Measurements from ENCODE around the gene GPR132.
"Not testable (repeated sequence)": the region's sequence is repeated elsewhere in the genome, so short reads cannot be mapped to it uniquely, and the experiment has no call there.

The GPR132 gene

DNA sequence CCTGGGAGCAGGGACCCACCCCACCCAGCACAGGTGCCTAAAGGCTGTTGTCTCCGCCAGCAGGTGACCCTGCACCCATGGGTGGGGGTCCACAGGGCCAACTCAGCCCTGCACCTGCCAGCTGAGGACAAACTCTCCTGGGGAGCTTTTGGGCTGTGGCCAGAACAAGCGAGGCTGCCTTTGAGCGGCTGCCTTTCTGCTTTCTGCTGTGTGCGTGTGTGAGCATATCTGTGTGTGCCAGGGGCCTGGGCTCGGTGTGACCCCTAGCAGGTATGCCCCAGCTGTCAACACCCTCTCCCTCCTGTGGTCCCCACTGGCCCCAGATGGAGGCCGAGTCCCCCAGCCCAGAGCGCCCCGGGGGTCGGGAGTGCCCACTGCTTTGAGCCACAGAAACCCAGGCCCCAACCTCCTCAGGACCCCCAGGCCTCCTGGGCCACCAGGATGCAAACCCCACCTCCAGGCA lies 25.9 kb upstream of the GPR132 start:
- no peak for DNase-seq

DNA sequence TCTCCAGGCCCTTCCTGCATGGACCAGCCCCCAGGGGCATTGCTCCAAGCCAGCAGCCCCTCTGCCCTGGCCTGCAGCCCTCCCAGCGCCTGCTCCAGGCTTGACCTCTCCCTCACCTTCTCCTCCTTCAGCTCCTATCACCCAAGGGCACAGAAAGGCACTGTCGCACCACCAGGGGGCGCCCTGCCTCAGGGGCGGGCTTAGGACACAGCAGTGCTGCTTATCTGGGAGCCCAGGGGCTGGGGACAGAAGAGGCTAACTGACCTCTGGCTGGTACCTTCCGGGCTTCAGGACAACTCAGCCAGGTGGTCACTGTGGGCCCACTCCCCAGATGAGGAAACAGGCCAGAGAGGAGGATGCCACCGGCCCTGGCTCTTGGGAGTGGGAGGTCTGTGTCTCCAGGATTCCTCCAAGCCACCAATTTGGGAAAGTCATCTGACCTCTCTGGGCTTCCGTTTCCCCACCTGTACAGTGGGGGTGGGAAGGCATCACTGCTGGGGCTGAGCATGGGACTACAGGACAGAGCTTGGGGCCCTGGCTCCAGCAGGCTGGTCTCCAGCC lies 25.3 kb upstream of the GPR132 start:
- DNase-seq, result peak; percentile 89

DNA sequence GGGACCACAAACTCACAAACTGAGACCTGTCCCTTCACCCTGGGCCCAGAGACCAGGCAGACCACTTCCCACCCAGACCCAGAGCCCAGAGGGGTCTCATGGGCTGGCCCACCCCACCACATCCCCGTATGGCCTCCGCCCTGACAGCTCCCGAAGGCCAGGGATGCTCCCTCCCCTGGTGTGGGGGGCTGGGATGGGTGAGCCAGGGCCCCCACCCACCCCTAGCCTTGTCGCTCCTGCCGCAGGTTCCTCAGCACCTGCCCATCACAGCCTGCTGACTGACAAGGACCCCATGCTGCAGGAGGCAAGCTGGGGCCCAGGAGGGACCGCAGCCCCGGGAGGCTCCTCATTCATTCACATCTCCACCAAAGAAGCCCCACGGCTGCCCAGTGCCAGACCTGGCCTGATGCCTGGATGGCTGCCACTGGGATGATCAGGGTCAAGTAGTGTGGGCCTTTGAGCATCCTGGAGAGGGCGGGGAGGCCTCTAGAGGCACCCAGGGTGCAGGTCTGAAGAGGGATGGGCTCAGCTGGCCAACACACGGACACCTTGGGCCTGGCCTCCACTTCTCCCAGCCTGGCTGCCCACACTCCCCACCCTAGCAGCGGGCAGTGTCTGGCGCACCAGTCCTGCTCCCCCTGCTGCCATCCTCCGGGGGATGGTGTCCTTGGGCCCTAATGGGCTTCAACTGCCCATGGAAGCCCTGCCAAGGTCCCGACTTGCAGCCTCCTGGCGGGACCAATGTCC lies 24.7 kb upstream of the GPR132 start:
- DNase-seq, result no peak

DNA sequence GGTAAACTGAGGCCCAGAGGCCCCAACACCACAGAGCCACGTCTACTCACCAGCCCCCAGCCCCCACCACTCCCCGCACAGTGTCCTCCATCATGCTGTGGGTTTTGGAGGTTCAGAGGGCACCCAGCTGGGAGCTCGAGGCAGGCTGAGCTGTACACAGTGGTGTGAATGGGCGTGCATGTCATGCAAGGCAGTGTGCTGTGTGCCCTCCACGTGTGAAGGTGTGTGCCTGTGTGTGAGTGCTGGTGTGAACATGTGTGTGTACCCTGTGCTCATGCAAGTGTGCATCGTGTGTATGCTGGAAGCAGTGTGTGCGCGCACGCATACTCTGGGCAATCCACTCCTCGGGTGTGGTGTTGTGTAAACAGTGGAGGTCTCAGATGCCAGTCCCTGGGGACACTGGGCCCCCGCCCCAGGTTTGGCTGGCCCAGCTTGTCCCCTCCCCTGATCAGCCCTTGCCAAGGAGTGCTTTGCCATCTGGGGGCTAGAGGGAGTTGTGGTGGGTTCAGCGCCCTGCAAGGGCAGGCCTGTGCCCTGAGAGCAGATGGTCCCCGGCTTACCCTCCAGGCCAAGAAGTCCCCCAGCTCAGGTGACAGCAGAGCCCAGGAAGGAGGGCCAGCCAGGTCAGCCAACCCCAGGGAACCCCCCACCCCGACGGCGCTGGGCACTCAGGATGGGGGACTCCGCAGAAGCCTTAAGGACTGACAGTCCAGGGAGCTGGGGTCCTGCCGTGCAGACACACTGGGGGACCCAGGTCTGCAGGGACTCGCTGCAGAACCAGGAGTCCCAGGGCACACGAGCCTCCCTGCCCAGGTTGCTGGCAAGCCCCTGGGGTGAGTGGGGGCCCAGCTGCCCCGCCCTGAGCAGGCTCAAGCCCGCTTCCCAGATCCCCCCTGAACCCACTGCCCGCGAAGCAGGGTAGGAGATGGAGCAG lies 23.8 kb upstream of the GPR132 start:
- no peak for DNase-seq

DNA sequence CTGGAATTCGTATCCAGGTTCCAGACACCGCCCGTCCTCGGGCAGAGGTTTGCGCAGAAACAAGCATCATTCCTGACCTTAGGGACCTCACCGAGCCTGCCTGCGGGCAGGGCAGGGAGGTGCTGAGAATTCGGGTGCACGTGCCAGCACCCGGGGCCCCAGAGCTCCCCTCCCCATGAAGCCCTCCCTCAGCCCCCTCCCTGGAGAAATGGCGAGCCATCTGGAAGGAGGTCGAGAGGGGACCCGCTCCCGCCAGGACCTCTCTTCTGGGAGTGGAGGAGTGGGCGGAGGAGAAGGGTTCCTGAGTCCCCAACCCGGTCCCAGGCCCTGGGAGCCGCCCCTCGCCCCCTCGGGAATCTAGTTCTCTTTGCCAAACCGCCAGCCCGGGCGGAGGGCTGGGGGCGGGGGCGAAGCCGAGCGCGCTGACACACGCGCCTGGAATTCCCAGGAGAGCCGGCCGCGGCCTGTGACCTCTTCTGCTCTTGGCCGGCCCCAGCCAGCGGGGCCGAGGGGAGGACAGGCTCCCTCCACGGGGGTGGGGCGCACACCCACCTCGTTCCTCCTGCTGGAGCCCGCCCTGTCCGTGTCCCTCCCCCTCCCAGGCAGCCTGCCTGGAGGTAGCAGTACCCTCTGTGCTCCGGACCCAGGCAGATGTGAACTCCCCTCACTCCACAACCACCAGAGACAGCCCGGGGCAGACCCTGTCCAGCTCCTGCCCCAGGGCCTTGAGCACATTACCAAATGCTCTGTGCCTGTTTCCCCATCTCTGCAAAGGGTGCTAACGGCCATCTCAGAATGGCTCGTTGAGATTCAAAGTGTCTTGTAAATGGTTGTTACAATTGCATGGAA lies 23.0 kb upstream of the GPR132 start:
- no peak for DNase-seq

DNA sequence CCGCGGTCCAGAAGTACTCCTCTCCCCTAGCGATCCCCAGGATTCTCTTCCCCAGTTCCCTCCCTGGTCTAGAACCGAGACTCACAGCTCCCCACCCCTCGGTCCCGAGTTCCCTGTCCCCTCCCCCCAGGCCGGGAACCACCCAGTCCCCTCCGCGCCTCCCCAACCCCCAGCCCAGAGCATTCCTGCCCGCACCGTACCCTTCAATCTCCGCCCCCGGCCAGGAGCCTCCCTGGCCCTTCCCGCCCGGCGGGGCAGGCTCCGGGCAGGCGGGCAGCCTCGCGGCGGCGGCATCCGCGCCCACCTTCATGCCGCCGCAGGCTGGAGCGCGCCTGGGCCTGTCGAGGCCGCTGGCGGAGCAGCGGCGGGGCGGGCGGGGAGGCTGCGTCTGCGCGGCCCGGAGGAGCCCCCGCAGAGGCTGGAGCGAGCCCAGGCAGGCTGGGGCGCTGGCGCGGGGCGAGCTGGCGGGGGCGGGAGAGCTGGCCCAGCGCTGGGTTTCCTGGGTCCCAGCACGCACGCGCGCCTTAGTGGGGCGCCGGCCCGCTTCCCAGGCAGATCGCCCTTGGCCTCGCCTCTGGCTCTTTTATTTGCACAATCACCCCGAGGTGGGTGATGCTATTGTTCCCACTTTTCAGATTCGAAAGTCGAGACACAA lies 22.2 kb upstream of the GPR132 start:
- DNase-seq, result no peak

DNA sequence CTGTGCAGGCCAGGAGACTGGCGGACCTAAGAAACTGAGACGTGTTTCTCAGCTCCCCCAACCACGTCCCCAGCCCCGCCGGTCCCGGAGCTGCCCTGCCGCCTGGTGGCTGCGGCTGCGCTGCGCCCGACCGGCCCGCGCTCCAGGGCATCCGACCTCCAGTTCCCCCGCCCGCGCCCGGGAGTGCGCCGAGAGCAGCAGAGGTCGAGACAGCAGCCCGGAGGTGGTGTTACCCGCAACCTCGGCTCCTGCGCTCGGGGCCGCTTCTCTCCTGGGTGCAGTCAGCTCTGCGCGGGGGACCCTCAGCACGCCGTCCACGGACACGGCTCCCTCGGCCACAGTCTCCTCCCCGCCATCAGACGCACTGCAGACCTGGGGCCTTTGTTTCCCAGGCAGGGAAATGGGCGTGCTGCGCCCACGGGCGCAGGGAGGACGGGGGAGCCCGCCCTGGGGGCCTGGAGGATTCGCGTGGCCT lies 21.6 kb upstream of the GPR132 start:
- peak; percentile 87 for DNase-seq

DNA sequence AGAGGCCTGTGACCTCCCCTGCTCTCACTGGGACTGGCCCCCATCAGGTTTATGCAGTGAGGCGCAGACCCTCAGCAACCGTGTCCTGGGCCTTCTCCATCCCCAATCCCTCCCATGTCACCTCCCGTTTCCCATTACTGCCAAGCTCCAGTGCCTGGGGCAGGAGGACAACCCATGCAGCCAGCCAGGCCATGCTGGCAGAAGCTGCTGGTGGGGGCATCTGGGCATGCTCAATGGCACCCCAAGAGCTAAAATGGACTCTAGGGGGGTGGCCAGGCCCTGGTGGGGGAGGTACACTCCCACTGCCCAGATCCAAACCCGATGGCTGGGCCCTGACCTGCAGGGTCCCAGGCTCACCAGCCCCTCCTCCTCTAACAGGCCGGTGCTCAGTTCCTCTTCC lies 20.5 kb upstream of the GPR132 start:
- DNase-seq, result no peak

DNA sequence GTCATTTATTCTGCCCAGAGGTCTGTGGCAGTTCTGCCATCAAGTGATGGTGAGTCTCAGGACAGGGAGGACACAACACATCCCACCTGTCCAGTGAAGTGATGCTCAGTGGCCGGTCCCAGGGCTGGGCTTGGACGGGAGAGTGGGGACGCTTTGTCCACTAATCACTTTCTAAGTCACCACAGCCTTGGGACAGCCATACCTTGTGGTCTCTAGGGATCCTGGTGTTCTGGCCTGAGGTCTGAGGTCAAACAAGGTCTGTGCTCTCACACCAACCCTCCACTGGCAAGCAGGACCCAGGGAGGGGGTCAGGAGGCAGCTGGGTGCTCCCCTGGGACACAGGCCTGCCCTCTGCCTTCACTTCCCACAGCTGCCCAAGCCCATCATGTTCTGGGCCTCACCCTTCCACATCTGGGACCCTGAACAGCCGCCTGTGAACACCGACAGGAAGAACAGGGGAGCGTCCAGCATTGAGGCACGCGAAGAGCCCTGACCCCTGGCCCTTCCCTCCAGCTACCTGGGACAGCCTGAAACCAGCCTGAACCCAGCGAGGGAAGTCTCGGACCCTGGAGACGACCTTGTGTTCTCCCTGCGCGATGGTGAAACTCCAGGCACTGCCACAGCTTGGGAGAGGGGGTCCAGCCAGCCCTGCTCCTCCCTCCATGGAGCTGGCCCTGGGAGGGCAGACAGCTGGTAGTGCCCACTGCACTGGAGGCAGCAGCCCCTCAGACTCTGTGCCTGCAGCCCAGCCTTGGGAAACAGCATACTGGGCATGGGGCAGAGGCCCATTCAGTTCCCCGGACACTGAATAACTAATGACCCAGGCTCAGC lies 19.7 kb upstream of the GPR132 start:
- DNase-seq, result no peak

DNA sequence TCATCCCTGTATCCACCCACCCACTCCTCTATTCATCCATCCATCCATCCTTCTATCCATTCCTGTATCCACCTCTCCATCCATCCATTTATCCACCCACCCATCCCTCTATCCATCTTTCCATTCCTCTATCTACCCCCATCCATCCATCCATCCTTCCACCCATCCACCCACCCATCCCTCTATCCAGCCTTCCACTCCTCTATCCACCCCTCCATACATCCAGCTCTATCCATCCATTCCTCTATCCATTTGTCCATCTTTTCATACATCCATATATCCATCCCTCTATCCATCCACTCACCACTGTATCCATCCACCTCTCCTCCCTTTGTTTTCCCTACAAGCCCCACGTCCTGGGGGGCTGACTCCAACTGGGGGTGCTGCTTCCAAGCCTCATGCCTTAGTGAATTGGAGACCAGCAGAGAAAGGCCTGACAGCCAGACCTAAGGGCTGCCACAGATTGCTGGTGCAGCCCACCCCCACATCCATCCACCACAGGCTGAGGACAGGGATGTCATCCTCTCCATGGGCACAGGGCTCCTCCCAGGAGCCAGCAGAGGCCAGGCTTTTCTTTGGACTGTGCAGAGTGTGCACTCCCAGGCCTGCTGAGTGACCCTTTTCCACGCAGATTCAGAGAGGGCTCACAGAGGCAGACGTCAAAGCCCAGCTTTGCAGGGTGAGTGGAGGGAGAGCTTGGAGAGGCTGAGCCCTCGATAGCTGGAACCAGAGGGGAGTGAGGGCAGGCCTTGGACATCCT lies 18.9 kb upstream of the GPR132 start:
- no peak for DNase-seq

DNA sequence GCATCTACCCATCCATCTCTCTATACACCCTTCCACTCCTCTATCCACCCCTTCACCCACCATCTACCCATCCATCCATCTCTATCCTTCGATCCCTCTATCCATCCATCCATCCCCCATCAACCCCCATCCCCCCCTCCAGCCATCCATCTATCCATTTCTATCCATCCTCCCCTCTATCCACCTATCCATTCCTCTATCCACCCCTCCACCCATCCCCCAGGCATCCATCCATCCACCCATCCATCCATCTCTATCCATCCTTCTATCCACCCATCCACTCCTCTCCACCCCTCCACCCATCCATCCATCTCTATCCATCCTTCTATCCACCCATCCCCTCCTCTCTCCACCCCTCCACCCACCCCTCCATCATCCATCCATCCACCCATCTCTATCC lies 17.5 kb upstream of the GPR132 start:
- no peak for DNase-seq

DNA sequence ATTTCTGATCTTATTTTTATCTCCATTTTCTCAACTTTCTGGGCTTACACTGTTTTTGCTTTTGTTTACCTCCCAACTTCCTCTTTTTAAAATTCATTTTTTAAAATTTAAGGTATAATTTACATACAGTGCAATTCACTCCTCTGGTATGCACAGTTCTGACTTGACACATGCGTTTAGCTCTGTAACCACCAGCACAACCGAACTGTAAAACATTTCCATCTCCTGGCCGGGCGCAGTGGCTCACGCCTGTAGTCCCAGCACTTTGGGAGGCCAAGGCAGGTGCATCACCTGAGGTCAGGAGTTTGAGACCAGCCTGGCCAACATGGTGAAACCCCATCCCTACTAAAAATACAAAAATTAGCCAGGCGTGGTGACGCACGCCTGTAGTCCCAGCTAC lies 16.2 kb upstream of the GPR132 start:
- not testable (repeated sequence) for DNase-seq

DNA sequence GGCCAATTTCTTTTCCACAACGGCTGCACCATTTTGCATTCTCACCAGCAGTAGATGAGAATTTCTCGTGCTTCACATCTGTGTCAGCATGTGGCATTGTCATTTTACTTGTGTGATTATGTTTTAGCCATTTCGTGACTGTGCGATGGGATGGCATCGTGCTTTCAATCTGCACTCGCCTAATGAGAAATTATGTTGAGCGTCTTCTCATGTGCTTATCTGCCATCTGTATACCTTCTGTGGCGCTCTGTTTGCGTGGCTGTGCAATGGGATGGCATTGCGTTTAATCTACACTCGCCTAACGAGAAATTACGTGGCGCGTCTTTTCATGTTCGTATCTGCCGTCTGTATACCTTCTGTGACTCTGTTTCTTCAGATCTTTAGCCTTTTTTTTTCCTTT lies 14.9 kb upstream of the GPR132 start:
- DNase-seq, result no peak

DNA sequence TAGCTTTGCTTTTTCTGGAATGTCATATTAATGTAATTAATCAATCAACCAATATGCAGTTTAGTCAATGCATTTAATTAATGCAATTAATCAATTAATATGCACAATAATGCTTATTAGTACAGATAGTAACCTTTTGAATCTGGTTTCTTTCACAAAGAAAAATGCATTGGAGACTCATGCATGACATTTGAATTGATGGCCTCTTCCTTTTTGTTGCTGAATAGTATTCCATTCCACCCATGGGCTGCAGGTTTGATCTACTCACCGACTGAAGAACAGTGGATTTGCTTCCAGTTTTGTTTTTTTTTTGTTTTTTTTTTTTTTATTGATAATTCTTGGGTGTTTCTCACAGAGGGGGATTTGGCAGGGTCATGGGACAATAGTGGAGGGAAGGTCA lies 13.1 kb upstream of the GPR132 start:
- DNase-seq, result no peak

DNA sequence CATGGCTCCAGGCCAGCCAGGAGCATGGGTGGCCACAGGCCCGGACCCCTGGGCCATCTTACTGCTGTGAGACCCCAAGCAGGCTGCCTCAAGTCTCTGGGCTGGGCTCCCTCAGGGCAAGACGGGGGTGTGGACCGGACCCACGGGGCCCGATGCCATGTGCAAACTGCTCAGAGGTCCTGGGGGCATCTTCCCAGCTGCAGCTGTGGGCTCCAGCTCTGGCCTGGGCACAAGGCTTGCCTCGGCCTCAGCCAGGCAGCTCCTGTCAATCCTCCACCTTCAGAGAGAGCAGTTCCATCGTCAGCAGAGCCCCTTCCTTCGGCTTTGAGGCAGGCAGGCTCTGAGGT lies 12.4 kb upstream of the GPR132 start:
- DNase-seq, result no peak

DNA sequence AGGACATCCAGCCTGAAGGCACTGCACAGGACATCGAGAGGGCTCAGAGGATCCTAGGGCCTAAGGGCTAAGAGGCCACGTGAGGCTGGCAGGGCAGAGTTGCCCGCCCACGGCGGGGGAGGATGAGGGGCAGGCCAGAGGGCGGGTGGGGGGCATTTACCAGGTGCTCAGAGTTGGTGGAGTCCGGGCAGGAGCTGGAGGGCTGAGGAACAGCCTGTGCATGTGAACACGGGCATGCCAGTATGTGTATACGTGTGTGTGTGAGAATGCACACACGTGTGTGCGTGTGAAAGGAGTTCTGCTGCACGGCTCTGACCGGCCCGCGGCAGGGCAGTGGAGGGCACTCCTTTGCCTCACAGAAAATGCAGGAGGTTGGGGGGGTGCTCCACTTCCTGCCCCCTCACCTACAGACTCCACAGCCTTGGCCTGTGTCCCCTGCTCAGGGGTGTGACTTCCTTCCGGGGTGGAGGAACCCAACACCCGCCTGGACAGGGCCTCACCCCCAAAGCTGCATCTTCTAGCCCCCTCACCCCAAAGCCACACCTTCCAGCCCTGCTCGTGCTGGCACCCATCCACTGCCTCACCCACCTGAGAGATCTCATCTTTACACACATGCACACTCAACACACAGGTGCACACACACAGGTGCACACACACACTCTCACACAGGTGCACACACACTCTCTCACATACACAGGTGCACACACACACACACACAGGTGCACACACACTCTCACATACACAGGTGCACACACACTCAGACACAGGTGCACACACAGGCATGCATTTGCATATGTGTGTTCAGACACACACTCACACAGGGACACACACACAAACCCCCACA lies 11.8 kb upstream of the GPR132 start:
- no peak for DNase-seq

DNA sequence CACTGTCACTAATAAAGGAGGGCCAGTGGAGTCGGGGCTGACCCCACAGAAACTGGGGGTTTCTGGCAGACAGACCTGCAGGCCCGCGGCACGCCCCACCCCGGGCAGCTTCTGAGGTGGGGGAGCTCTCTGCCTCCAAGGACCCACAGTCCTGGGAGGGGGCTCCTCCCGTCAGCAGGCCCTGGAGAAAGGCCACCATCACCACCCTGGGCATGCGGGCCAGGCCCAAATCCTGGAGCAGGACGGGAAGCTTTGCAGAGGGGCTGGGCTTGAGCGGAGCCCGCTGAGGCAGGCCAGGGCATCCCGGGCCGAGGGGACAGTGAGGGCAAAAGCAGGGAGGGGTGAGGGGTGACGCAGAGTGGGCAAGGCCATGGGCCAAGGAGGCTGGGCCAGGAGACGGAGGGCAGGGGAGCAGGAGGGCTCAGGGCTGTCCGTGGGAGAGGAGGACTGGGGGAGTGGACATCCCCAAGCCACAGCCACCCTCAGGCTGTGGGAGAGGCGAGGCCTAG lies 11.1 kb upstream of the GPR132 start:
- DNase-seq, result no peak

DNA sequence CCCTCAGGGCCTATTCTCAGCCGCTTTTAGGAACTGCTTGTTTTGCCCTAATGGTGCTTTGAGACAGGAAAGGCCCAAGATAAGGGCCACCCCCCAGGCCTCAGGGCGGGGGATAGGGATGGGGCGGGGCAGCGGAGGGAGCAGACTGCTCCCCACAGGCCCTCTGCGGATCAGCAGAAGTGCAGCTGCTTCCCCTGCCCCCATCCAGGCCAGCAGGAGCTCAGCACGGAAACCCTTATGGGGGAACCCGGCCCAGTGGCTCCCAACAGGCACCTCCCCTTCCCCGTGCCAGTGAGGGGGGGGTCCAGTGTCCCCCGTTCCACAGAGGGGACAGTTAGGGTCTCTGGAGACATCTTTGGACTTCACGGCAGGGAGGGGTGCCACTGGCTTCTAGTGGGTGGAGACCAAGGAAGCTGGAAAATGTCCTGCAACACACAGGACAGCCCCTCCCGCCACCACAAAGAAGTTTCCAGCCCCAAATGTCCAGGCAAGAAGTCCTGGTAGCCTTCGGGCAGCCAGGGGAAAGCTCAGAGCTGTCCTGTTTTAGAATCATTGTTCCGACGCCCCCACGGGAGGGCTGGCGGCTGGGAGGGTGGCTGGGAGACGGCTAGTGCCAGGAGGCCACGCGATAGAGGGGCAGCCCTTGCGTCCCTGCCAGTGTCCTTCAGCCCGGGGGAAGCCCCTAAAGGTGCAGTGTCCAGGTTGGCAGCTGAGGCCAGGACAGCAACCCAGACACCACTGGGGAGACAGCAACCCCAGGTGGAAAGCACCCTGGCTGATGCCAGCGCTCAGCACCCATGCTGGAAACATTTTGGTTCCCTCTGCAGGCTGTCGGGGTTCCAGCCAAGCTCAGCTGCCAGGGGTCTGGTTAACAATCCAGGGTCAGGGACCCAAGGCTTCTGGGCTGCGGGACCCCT lies 10.4 kb upstream of the GPR132 start:
- no peak for DNase-seq
